ENCODE data around the gene LMOD3.

GRCh38 chr3:69105320-69105719 is 17.1 kb downstream of the LMOD3 start:
- TF ChIP-seq EZH2 (IDR thresholded peaks at IDR 0.05; ENCODE audit: borderline replicate concordance, insufficient read depth, low read depth, low read length, poor library complexity, severe bottlenecking) (no peak), CTCF (IDR thresholded peaks at IDR 0.05) (no peak)

Measured in B cell (primary cell).